RWPE1 (cell line): Measurements from ENCODE around the gene ERG28.

Experiments used
- CTCF ChIA-PET: fragments of 350-600 bp; sonication (Branson Sonifier 250); formaldehyde crosslinking; extraction: SDS; loops from one replicate; lab custom pipeline; 2021; lab: Yijun Ruan, JAX
- POLR2A ChIA-PET: fragments of 400-600 bp; formaldehyde crosslinking; extraction: SDS; loops from one replicate; lab custom pipeline; 2020; ENCODE audit warnings: antibody characterized with exemption; ENCODE audit not compliant: low non-redundant PET; lab: Yijun Ruan, JAX
- DNase-seq: peaks from one replicate; pipeline ENCODE4 v3.0.0; 2012; ENCODE audit warnings: low spot score
- H3K27ac ChIP-seq: fragments of 450-650 bp; 2 replicates; pipeline ENCODE4 v1.5.1; 2017
- CTCF ChIP-seq: fragments of 450-650 bp; conservative IDR thresholded peaks from 2 replicates; pipeline ENCODE4 v1.5.1; 2017; ENCODE audit warnings: low read depth, mild to moderate bottlenecking

ERG28 gene

GRCh38 chr14:75634848-75635247 is 25.8 kb downstream of the ERG28 start:
- ChIA-PET POLR2A (no interaction called here), CTCF (interaction anchor here (0.6 to 0.7 kb wide), 3 partner anchors 11 to 347 kb away, joined by 3 to 7 read pairs (median 3); no protein-coding TSS in a partner anchor)
- no peak overlapping the region for H3K27ac ChIP-seq
- TF ChIP-seq CTCF, result no peak
- DNase-seq, result no peak

DNA sequence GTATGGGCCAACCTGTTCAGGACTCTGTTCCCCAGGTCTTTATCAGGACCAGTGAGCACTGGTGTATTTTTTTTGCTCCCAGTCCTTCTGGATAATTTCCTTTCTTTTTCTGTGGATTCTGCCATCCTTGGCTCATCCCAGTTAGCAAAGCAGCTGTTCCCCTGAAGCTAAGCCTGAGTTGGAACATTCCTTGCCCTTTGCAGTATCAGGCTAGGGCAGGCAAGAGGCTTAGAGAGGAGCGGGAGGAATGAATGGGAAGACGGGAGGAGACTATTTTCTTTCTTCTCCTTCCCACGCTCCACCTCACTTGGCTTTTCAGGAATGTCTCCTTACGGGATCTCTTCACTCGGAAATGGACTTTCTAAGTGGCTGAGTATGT is 29.2 kb downstream of the ERG28 start:
- no peak for DNase-seq
- ChIA-PET POLR2A (no interaction called here), CTCF (no interaction called here)
- TF ChIP-seq CTCF, result no peak
- H3K27ac ChIP-seq, result no peak overlapping the region

DNA sequence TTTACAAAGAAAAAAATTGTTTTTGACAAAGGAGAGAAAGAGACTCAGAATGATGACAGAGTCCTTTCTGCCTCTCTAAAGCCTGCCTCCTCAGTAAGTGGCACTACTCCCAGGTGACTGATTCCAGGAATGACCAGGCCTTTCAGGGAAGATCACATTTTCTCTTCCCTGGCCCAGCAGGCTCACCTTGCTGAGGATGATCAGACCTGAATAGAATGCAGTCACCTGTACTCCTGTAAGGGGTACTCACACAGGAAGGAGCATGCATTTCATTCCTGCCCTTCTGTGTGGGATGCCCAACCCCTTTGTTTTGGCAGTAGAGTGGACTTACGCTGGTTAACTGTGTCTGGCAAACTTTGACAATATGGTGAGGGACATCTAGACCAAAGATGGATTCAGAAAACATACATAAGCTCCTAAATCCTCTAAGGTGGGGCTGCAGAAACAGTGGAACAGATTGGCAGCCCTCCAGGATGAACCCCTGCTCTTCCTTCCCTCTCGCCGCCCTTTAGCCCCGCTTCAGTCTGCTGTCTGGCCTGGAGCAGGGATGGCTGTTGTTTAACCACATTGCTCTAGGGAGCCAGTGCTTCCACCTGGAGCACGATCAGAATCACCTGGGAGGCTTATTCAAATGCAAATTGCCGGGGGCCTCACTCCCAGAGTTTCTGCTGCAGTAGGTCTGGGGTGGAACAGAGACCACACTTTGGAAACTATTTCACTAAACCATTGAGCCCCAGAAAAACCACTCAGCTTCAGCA is 29.8 kb downstream of the ERG28 start:
- no peak overlapping the region for H3K27ac ChIP-seq
- no peak for TF ChIP-seq CTCF
- DNase-seq, result no peak
- ChIA-PET CTCF (no interaction called here), POLR2A (no interaction called here)

- CTCF ChIA-PET, result interaction anchor here (0.6 kb wide), 1 partner anchor 118 kb away, joined by 3 read pairs; no protein-coding TSS in a partner anchor
- TF ChIP-seq CTCF, result no peak
- DNase-seq, result no peak
- no peak overlapping the region for H3K27ac ChIP-seq
- POLR2A ChIA-PET, result no interaction called here
These were observed 31.9 kb downstream of the ERG28 start for GRCh38 chr14:75628816-75629215.

DNA sequence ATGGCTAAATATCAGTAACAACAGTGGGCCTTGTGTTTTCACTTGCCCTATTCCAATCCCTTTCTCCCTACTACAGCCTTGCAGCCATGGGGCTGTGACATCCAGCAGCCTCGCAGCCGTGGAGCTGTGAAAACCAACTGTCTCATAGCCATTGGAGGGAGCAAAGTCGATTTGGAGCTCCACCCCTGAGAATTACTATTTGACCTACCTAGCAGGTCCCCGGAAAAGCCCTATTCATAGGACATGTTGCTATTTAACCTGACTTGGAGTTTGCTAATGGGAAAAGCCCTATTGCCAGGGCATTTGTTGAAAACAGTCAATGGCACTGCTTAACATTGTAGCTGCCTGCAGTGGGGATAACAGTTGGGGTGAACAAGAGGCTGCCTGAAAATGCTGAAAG is 33.3 kb downstream of the ERG28 start:
- H3K27ac ChIP-seq, result no peak overlapping the region
- CTCF ChIA-PET, result no interaction called here
- TF ChIP-seq CTCF, result no peak
- DNase-seq, result no peak
- POLR2A ChIA-PET, result no interaction called here

DNA sequence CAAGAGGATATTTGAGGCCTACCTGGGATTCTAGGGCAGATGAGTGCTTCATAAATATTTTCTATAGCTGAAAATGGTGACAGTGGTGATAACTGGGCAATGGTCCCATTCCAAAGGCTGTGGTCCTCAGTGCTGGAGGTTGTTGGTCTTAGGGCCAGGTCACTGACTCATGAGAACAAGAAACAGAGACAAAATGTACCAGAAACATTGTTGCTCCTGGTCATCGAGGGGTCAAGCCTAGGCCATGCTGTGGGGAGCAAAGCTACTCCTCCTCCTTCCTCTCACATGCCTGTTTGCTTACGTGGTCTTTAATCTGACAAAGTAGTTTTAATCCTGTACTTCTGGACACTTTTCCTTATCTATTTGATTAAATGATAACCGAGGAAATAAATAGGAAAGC is 33.8 kb downstream of the ERG28 start:
- CTCF ChIA-PET, result no interaction called here
- no peak for DNase-seq
- H3K27ac ChIP-seq, result no peak overlapping the region
- TF ChIP-seq CTCF, result no peak
- POLR2A ChIA-PET, result no interaction called here
